Glutamatergic neuron (in vitro differentiated cells): Measurements from ENCODE around the gene GRK6. TPM values are rescaled to one million over a fixed set of nuclear protein-coding genes. Genes with fewer than 3 reads are reported as not detected.

Experiments
- DNase-seq: peaks from one replicate; pipeline ENCODE4 v3.0.0; 2022
- H3K27ac Mint-ChIP-seq: one replicate; pipeline ENCODE4 v1.8.0; 2020; ENCODE audit warnings: mild to moderate bottlenecking, mixed read lengths, inconsistent platforms; ENCODE audit not compliant: unreplicated experiment
- H3K27me3 Mint-ChIP-seq: one replicate; pipeline ENCODE4 v1.8.0; 2020; ENCODE audit warnings: mild to moderate bottlenecking, moderate library complexity, mixed read lengths, inconsistent platforms; ENCODE audit not compliant: unreplicated experiment
- H3K36me3 Mint-ChIP-seq: one replicate; pipeline ENCODE4 v1.8.0; 2020; ENCODE audit warnings: mild to moderate bottlenecking, mixed read lengths, inconsistent platforms; ENCODE audit not compliant: unreplicated experiment
- H3K4me1 Mint-ChIP-seq: one replicate; pipeline ENCODE4 v1.8.0; 2020; ENCODE audit warnings: mild to moderate bottlenecking, low read depth, mixed read lengths, inconsistent platforms; ENCODE audit not compliant: unreplicated experiment
- H3K4me3 Mint-ChIP-seq: one replicate; pipeline ENCODE4 v1.8.0; 2020; ENCODE audit warnings: mild to moderate bottlenecking, mixed read lengths, inconsistent platforms; ENCODE audit not compliant: unreplicated experiment
- H3K9me3 Mint-ChIP-seq: one replicate; pipeline ENCODE4 v1.8.0; 2020; ENCODE audit warnings: mild to moderate bottlenecking, moderate library complexity, mixed read lengths, inconsistent platforms; ENCODE audit not compliant: unreplicated experiment
- total RNA-seq: library from RNA; stranded (reverse); fragmentation: NEBNext Ultra II Directional; extraction: Animal tissue kit (Norgen Biotek cat#: 25700); gene quantifications from one replicate; pipeline ENCODE4 v1.2.1, GENCODE V29; 2021; ENCODE audit not compliant: unreplicated experiment
- TF ChIP-seq, protein P1 (sequence below): fragments of 200-600 bp; sonication (generic); IDR thresholded peaks from one replicate; pipeline ENCODE4 v1.5.0; 2021; ENCODE audit not compliant: partially characterized antibody, unreplicated experiment

Gene GRK6
- total RNA-seq, 1 donor from 2014 or later = 43.9 TPM

DNA sequence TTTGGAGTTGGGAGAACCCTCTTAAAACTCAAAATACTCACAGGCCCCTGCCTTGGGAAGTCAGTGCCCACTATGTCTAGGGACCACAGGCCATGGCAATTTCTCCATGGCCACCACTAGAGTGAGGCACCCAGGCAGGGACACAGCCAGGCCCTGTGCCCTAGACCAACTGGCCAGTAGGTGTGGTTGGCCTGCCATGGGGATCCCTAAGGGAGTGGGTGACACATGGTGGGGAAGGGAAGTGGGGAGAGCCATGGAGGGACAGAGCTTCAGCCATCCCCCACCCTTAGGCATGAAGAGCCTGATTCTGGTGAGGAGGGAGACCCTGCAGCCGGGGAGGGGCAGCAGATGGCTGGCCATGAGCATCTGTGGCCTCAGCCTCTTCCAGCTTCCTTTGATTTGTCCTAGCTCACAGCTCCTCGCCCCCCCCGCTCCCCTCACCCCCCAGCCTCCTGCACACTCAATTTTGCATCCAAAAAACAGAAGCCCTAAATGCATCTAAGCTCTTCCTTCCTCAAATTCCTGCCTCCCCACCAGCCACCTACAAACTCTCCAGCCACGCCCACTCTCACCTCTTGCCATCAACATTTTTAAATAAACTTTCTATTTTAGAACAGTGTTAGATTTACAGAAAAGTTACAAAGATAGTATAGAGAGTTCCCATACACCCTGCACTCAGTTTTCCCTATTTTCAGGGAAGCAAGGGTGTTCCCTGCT is 48.5 kb downstream of the GRK6 start:
- H3K36me3 Mint-ChIP-seq = no peaks in the 10 kb centered on the region
- peaks cover 48% of the 10 kb centered on the region for H3K9me3 Mint-ChIP-seq
- peak overlapping the region; percentile 79 for H3K4me3 Mint-ChIP-seq
- peaks cover 49% of the 10 kb centered on the region for H3K4me1 Mint-ChIP-seq
- peak overlapping the region; percentile 95 for H3K27ac Mint-ChIP-seq
- TF ChIP-seq, protein P1, sequence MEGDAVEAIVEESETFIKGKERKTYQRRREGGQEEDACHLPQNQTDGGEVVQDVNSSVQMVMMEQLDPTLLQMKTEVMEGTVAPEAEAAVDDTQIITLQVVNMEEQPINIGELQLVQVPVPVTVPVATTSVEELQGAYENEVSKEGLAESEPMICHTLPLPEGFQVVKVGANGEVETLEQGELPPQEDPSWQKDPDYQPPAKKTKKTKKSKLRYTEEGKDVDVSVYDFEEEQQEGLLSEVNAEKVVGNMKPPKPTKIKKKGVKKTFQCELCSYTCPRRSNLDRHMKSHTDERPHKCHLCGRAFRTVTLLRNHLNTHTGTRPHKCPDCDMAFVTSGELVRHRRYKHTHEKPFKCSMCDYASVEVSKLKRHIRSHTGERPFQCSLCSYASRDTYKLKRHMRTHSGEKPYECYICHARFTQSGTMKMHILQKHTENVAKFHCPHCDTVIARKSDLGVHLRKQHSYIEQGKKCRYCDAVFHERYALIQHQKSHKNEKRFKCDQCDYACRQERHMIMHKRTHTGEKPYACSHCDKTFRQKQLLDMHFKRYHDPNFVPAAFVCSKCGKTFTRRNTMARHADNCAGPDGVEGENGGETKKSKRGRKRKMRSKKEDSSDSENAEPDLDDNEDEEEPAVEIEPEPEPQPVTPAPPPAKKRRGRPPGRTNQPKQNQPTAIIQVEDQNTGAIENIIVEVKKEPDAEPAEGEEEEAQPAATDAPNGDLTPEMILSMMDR = no peak
- peaks cover 48% of the 10 kb centered on the region for H3K27me3 Mint-ChIP-seq
- DNase-seq = peak; percentile 61

GRCh38 chr5:177475563-177476427 is 49.3 kb downstream of the GRK6 start:
- peak overlapping the region; percentile 95 for H3K27ac Mint-ChIP-seq
- H3K4me1 Mint-ChIP-seq = peaks cover 44% of the 10 kb centered on the region
- no peaks in the 10 kb centered on the region for H3K36me3 Mint-ChIP-seq
- TF ChIP-seq, protein P1 = no peak
- peaks cover 40% of the 10 kb centered on the region for H3K27me3 Mint-ChIP-seq
- no peak for DNase-seq
- H3K9me3 Mint-ChIP-seq = peaks cover 40% of the 10 kb centered on the region
- H3K4me3 Mint-ChIP-seq = peak overlapping the region; percentile 79

- Mint-ChIP-seq H3K4me3 (no peak overlapping the region), H3K27ac (peak overlapping the region; percentile 62), H3K9me3 (peaks cover 35% of the 10 kb centered on the region), H3K4me1 (peaks cover 39% of the 10 kb centered on the region), H3K36me3 (no peaks in the 10 kb centered on the region), H3K27me3 (peaks cover 32% of the 10 kb centered on the region)
- no peak for DNase-seq
- TF ChIP-seq, protein P1 = no peak
Measured at GRCh38 chr5:177476531-177477233, 50.2 kb downstream of the GRK6 start.

DNA sequence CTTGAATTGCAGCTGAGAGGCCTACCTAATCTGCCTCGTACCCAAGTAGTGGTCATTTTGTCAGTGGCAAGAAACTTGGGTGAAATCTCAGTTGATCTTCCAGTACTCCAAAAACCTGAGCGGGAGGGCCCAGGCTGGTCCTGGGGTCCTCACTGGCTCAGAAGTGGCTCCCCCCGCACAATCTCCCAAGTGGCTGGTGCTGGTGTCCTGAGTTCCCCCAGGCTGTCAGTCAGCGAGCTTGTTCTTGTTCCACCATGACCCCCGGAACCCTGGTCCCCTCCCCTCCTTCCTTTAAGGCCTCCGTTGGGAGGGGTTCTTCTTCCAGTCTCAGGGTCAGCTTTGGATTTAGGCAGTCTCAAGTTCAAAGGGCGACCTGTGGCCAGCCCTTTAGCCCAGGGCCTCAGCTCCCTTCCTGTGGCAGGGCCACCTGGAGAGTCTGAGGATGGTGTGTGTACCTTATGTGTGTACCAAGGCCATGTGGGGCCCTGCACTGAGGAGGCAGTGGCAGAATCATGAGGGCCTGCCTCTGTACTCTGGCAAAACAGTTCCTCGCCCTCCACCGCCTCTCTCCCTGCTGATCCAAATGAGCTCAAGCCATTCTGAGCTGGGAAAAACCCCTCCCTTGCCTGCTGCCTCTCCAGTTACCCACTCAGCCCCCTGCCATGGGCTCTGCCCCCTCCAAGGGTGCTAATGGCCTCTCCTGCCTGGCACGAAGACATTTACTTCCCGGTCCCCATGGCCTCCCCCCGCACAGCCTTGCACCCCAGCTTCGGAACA is 51.4 kb downstream of the GRK6 start:
- no peaks in the 10 kb centered on the region for H3K36me3 Mint-ChIP-seq
- H3K4me1 Mint-ChIP-seq = peaks cover 39% of the 10 kb centered on the region
- H3K9me3 Mint-ChIP-seq = peaks cover 28% of the 10 kb centered on the region
- TF ChIP-seq, protein P1 = no peak
- H3K27me3 Mint-ChIP-seq = peaks cover 28% of the 10 kb centered on the region
- H3K4me3 Mint-ChIP-seq = peak overlapping the region; percentile 38
- H3K27ac Mint-ChIP-seq = peak overlapping the region; percentile 79
- no peak for DNase-seq
